ENCODE results near the gene OLFML2B.

OLFML2B gene

GRCh38 chr1:161933592-161934588, 89.8 kb downstream of the OLFML2B start:
- no peak for TF ChIP-seq CTCF (IDR thresholded peaks at IDR 0.05; ENCODE audit: low read depth, low read length)
- H3K4me3 ChIP-seq (ENCODE audit: low read depth, low read length) = no peak overlapping the region
- DNase-seq = no peak
- H3K27me3 ChIP-seq = no peaks in the 10 kb centered on the region
- H3K36me3 ChIP-seq = no peaks in the 10 kb centered on the region
- peaks cover 2% of the 10 kb centered on the region; the same call in 1 of the 2 replicates for H3K4me1 ChIP-seq
- H3K9me3 ChIP-seq = no peaks in the 10 kb centered on the region
